MCF 10A (cell line): Measurements from ENCODE around the gene KRTAP4-4. TPM values are rescaled to one million over a fixed set of nuclear protein-coding genes. Genes with fewer than 3 reads are reported as not detected.
"Not testable (repeated sequence)": the region's sequence is repeated elsewhere in the genome, so short reads cannot be mapped to it uniquely, and the experiment has no call there.

Source experiments
- BruUV-seq: library from RNA; stranded (reverse); fragments of 400-500 nt; replicated peaks from 2 replicates; lab custom pipeline; 2021; lab: Mats Ljungman, UMichigan
- CTCF ChIA-PET: fragments of 300-600 bp; sonication (Branson Sonifier 250); formaldehyde crosslinking; extraction: SDS; loops from one replicate; lab custom pipeline; 2021; ENCODE audit warnings: antibody characterized with exemption, inconsistent platforms; lab: Yijun Ruan, JAX
- POLR2A ChIA-PET: fragments of 300-600, 350-650 bp; sonication (Branson Sonifier 250); formaldehyde crosslinking; extraction: SDS; loops from one replicate; lab custom pipeline; 2020; ENCODE audit warnings: antibody characterized with exemption, inconsistent platforms; lab: Yijun Ruan, JAX
- DNase-seq: peaks from one replicate; pipeline ENCODE4 v3.0.0-alpha.2; 2018; ENCODE audit not compliant: unreplicated experiment
- H3K27ac Mint-ChIP-seq: one replicate; pipeline ENCODE4 v1.8.0; 2022; ENCODE audit warnings: mild to moderate bottlenecking, low read depth, mixed read lengths; ENCODE audit not compliant: unreplicated experiment
- H3K27me3 Mint-ChIP-seq: one replicate; pipeline ENCODE4 v1.8.0; 2022; ENCODE audit warnings: mixed read lengths; ENCODE audit not compliant: insufficient read depth, unreplicated experiment
- H3K36me3 Mint-ChIP-seq: one replicate; pipeline ENCODE4 v1.8.0; 2022; ENCODE audit warnings: mild to moderate bottlenecking, moderate library complexity, mixed read lengths; ENCODE audit not compliant: insufficient read depth, unreplicated experiment
- H3K4me1 Mint-ChIP-seq: one replicate; pipeline ENCODE4 v1.8.0; 2022; ENCODE audit warnings: mixed read lengths; ENCODE audit not compliant: insufficient read depth, unreplicated experiment
- H3K4me3 Mint-ChIP-seq: one replicate; pipeline ENCODE4 v1.8.0; 2022; ENCODE audit warnings: mild to moderate bottlenecking, moderate library complexity, mixed read lengths; ENCODE audit not compliant: unreplicated experiment
- H3K9me3 Mint-ChIP-seq: one replicate; pipeline ENCODE4 v1.8.0; 2022; ENCODE audit warnings: mixed read lengths; ENCODE audit not compliant: unreplicated experiment
- CTCF ChIP-seq: fragments of 200-600 bp; IDR thresholded peaks from one replicate; pipeline ENCODE4 v1.8.0; 2022; ENCODE audit warnings: antibody characterized with exemption, mild to moderate bottlenecking; ENCODE audit not compliant: unreplicated experiment
- intact Hi-C: fragments of 100-400 bp; cut with micrococcal nuclease; formaldehyde crosslinking; loops from 2 replicates; pipeline ENCODE4 v1.14.1; 2022
- total RNA-seq: library from RNA; stranded (reverse); gene quantifications from 2 replicates; pipeline ENCODE4 v1.2.3, GENCODE V29; 2022

KRTAP4-4 gene
- total RNA-seq, 1 experiment from 2014 or later: not detected

DNA sequence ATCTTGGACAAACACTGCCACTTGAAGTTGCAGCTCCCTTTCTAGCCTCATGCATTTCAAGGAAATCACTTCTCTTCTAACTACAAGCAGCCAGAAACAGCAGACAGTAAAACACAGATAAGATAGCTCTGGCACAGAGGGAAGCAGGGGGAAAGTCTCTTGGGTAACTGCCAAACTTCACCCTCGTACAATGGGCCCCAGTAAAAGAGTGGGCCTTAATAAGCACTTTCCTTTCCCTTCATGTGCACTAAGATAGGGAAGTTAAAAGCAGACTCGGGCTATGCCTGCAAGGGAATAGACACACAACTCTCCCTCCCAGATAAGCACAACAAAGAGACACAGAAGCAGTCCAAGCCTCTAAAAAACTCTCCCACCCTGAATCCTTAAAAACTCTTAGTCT lies 6.7 kb downstream of the KRTAP4-4 start:
- intact Hi-C loops: no loop called here
- Mint-ChIP-seq H3K4me1 (no peaks in the 10 kb centered on the region), H3K36me3 (no peaks in the 10 kb centered on the region), H3K27me3 (peaks cover 15% of the 10 kb centered on the region), H3K9me3 (no peaks in the 10 kb centered on the region), H3K4me3 (no peak overlapping the region), H3K27ac (no peak overlapping the region)
- CTCF ChIA-PET: interaction anchor here (0.8 kb wide), 1 partner anchor 158 kb away, joined by 3 read pairs; no protein-coding TSS in a partner anchor
- DNase-seq: no peak
- BruUV-seq: no TSS peak
- TF ChIP-seq CTCF: no peak
- POLR2A ChIA-PET: no interaction called here

DNA sequence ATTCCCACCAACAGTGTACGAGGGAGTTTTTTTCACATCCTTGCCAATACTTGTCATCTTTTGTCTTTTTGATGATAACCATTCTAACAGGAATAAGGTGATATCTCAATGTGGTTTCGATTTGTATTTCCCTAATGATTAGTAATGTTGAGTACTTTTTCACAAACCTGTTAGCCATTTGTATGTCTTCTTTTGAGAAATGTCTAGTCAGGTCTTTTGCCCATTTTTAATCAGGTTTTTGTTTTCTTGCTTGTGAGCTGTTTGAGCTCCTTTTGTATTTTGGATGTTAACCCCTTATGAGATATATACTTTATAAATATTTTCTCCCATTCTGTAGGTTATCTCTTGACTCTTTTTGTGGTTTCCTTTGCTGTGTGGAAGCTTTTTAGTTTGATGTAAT lies 9.0 kb downstream of the KRTAP4-4 start:
- POLR2A ChIA-PET: no interaction called here
- Mint-ChIP-seq H3K4me1 (no peaks in the 10 kb centered on the region), H3K9me3 (no peaks in the 10 kb centered on the region), H3K27ac (no peak overlapping the region), H3K36me3 (no peaks in the 10 kb centered on the region), H3K4me3 (no peak overlapping the region), H3K27me3 (no peaks in the 10 kb centered on the region)
- no TSS peak for BruUV-seq
- CTCF ChIA-PET: interaction anchor here (0.6 kb wide), 1 partner anchor 372 kb away, joined by 3 read pairs; no protein-coding TSS in a partner anchor
- intact Hi-C loops: no loop called here
- no peak for DNase-seq
- TF ChIP-seq CTCF: no peak

GRCh38 chr17:41150026-41150425 lies 10.5 kb downstream of the KRTAP4-4 start:
- Mint-ChIP-seq H3K27ac (no peak overlapping the region), H3K4me1 (no peaks in the 10 kb centered on the region), H3K36me3 (no peaks in the 10 kb centered on the region), H3K4me3 (no peak overlapping the region), H3K9me3 (no peaks in the 10 kb centered on the region), H3K27me3 (no peaks in the 10 kb centered on the region)
- ChIA-PET CTCF (interaction anchor here (0.6 kb wide), 1 partner anchor 121 kb away, joined by 3 read pairs; no protein-coding TSS in a partner anchor), POLR2A (interaction anchor here (1.1 kb wide), 1 partner anchor 19 kb away, joined by 4 read pairs; no protein-coding TSS in a partner anchor)
- TF ChIP-seq CTCF: no peak
- BruUV-seq: no TSS peak
- DNase-seq: no peak
- intact Hi-C loops: no loop called here

GRCh38 chr17:41149652-41149985 lies 10.9 kb downstream of the KRTAP4-4 start, which contains the start of gene KRTAP4-5:
TSS of gene KRTAP4-5 (minus strand) at chr17:41149825. CDS start at chr17:41149767, 58 bp downstream.
- H3K27ac Mint-ChIP-seq: no peak within 1 kb of the TSS
- H3K4me3 Mint-ChIP-seq: no peak within 1 kb of the TSS
- TF ChIP-seq CTCF: no peak
- no peaks in the 10 kb centered on the region for H3K4me1 Mint-ChIP-seq
- ChIA-PET CTCF (no interaction called here), POLR2A (interaction anchor here (1.1 kb wide), 1 partner anchor 19 kb away, joined by 4 read pairs; no protein-coding TSS in a partner anchor)
- no peak for DNase-seq
- H3K9me3 Mint-ChIP-seq: no peaks in the 10 kb centered on the region
- BruUV-seq: no TSS peak
- no peaks in the 10 kb centered on the region for H3K36me3 Mint-ChIP-seq
- intact Hi-C loops: no loop called here
- no peaks in the 10 kb centered on the region for H3K27me3 Mint-ChIP-seq

DNA sequence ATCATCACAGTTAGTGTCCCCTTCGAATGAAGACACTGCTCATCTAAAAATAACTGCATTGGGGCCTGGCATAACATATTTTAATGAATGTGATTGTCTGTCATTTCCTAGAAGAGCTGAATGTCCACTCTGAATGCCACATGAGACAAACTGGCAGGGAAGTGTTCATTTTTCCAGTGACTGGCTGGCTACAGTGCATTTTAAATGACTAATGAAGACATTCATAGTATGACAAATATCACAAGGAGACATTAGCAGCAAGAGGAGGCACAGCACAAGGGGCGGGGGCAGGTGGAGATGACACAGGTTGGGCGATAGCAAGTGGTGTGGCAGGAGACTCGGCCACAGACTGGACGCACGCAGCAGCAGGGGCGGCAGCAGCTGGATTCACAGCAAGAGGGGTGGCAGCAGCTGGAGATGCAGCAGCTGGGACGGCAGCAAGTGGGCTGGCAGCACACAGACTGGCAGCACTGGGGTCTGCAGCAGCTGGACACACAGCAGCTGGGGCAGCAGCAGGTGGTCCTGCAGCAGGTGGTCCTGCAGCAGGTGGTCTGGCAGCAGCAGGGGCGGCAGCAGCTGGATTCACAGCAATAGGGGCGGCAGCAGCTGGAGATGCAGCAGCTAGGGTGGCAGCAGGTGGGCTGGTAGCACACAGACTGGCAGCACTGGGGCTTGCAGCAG lies 11.4 kb downstream of the KRTAP4-4 start:
- H3K9me3 Mint-ChIP-seq, BruUV-seq, H3K4me1 Mint-ChIP-seq, H3K4me3 Mint-ChIP-seq, DNase-seq, H3K36me3 Mint-ChIP-seq, intact Hi-C loops, H3K27me3 Mint-ChIP-seq, CTCF ChIA-PET, H3K27ac Mint-ChIP-seq: not testable (repeated sequence)
- POLR2A ChIA-PET: interaction anchor here (1.1 kb wide), 1 partner anchor 18 kb away, joined by 4 read pairs; no protein-coding TSS in a partner anchor
